GM18517 (cell line): ENCODE data around the gene TMEM51.

Experiments
- ATAC-seq: cut with Tn5 transposase; IDR thresholded peaks from one replicate; pipeline ENCODE4 v1.9.1; 2021; ENCODE audit warnings: mild to moderate bottlenecking, moderate library complexity; ENCODE audit not compliant: unreplicated experiment

TMEM51 gene

DNA sequence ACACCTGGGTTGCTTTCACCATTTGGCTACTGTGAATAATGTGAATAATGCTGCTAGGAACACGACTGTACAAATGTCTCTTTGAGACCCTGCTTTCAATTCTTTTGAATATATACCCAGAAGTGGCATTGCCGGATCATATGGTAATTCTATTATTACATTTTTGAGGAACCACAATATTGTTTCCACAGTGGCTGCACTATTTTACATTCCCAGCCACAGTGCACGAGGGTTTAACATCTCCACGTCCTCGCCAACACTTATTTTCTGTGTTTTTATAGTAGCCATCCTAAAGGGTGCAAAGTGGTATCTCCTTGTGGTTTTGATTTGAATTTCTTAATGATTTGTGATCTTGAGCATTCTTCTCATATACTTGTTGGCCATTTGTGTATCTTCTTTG lies 109.2 kb downstream of the TMEM51 start:
- no peak for ATAC-seq

DNA sequence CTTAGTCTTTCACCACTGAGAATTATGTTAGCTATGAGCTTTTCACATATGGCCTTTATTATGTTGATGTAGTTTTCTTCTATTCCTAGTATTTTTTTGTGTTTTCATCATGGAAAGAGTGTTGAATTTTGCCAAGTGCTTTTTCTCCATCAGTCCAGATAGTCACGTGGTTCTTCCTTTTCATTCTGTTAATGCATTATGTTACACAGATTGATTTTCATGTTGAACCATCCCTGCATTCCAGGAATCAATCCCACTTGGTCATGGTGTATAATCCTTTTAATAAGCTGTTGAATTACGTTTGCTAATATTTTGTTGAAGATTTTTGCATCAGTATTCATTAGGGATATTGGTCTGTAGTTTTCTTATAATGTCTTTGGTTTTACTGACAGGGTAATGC lies 111.2 kb downstream of the TMEM51 start:
- ATAC-seq, result no peak
